ENCODE results near the gene RNF146. TPM values are rescaled to one million over a fixed set of nuclear protein-coding genes. Genes with fewer than 3 reads are reported as not detected.
"Not testable (repeated sequence)": the region's sequence is repeated elsewhere in the genome, so short reads cannot be mapped to it uniquely, and the experiment has no call there.

The RNF146 gene
- total RNA-seq, 1 donor from 2014 or later: 72.2 TPM

GRCh38 chr6:127328043-127328609 is 61.5 kb downstream of the RNF146 start:
- intact Hi-C loops (cut with DNase I): no loop called here
- no peak for ATAC-seq
- DNase-seq (ENCODE audit: low spot score): no peak

- intact Hi-C loops (cut with DNase I); DNase-seq (ENCODE audit: low spot score); ATAC-seq: not testable (repeated sequence)
These were observed 64.6 kb downstream of the RNF146 start for GRCh38 chr6:127331256-127331655.

GRCh38 chr6:127332383-127332961 is 65.8 kb downstream of the RNF146 start:
- intact Hi-C loops (cut with DNase I): no loop called here
- no peak for DNase-seq (ENCODE audit: low spot score)
- ATAC-seq: no peak

Other genes starting within 250 kb of the RNF146 start
- gene RSPO3, start 148.2 kb upstream of the RNF146 start, total RNA-seq: 17.2 TPM
- 62.0 TPM for gene ECHDC1, start 76.7 kb downstream of the RNF146 start, total RNA-seq
- gene KIAA0408, start 192.5 kb downstream of the RNF146 start, total RNA-seq: 45.3 TPM

Measured in sciatic nerve (tissue), 2 donors.